Activated CD4-positive, CD25-positive, alpha-beta regulatory T cell treated with anti-CD3 and anti-CD28 coated beads, Interleukin-2, amount 50 U/mL, for 24 hours (primary cell): ENCODE measurements around the gene DNAJC6.
"Not testable (repeated sequence)": the region's sequence is repeated elsewhere in the genome, so short reads cannot be mapped to it uniquely, and the experiment has no call there.

Experiments
- ATAC-seq, 2 donors: fragments of 150-1000 bp; cut with Tn5 transposase; one replicate each; pipeline ENCODE4 v1.10.0; 2021; ENCODE audit warnings: mild to moderate bottlenecking in 1 of 2, moderate library complexity in 1 of 2

DNAJC6 gene

GRCh38 chr1:65434760-65435159 is 125.4 kb downstream of the DNAJC6 start:
- no peak for ATAC-seq

- no peak for ATAC-seq
These were observed 126.6 kb downstream of the DNAJC6 start for GRCh38 chr1:65435987-65436386.

- no peak for ATAC-seq
These were observed 128.3 kb downstream of the DNAJC6 start for GRCh38 chr1:65437616-65438015.

GRCh38 chr1:65440322-65440900 is 131.1 kb downstream of the DNAJC6 start:
- no peak for ATAC-seq

GRCh38 chr1:65440915-65441314 is 131.6 kb downstream of the DNAJC6 start:
- ATAC-seq, result no peak

GRCh38 chr1:65441464-65441863 is 132.1 kb downstream of the DNAJC6 start:
- no peak for ATAC-seq

GRCh38 chr1:65442442-65442841 is 133.1 kb downstream of the DNAJC6 start:
- no peak for ATAC-seq

GRCh38 chr1:65443647-65444046 is 134.3 kb downstream of the DNAJC6 start:
- ATAC-seq, result no peak

GRCh38 chr1:65444128-65444640 is 134.8 kb downstream of the DNAJC6 start:
- no peak for ATAC-seq

- ATAC-seq, result no peak
These were observed 136.5 kb downstream of the DNAJC6 start for GRCh38 chr1:65445837-65446236.

GRCh38 chr1:65449214-65449823 is 140.0 kb downstream of the DNAJC6 start:
- ATAC-seq, result no peak

- not testable (repeated sequence) for ATAC-seq
These were observed 146.3 kb downstream of the DNAJC6 start for GRCh38 chr1:65455678-65456077.

GRCh38 chr1:65456481-65456880 is 147.1 kb downstream of the DNAJC6 start:
- ATAC-seq, result no peak

GRCh38 chr1:65457868-65458267 is 148.5 kb downstream of the DNAJC6 start:
- no peak for ATAC-seq

GRCh38 chr1:65458730-65459396 is 149.5 kb downstream of the DNAJC6 start:
- ATAC-seq, result no peak

GRCh38 chr1:65459397-65459768 is 150.0 kb downstream of the DNAJC6 start:
- no peak for ATAC-seq
